Nephron progenitor cell (in vitro differentiated cells): ENCODE results near the gene CLTA.
"Not testable (repeated sequence)": the region's sequence is repeated elsewhere in the genome, so short reads cannot be mapped to it uniquely, and the experiment has no call there.

Experiments used
- DNase-seq: peaks from one replicate; pipeline ENCODE4 v3.0.0; 2021
- H3K27ac Mint-ChIP-seq: 2 replicates; pipeline ENCODE4 v1.8.0; 2021; ENCODE audit warnings: mild to moderate bottlenecking, moderate library complexity, mixed read lengths
- H3K27me3 Mint-ChIP-seq: 2 replicates; pipeline ENCODE4 v1.8.0; 2021; ENCODE audit warnings: mild to moderate bottlenecking, low read depth, mixed read lengths; ENCODE audit not compliant: poor library complexity
- H3K36me3 Mint-ChIP-seq: 2 replicates; pipeline ENCODE4 v1.8.0; 2021; ENCODE audit warnings: low read depth, mixed read lengths
- H3K4me1 Mint-ChIP-seq: 2 replicates; pipeline ENCODE4 v1.8.0; 2021; ENCODE audit warnings: mixed read lengths
- H3K4me3 Mint-ChIP-seq: 2 replicates; pipeline ENCODE4 v1.8.0; 2021; ENCODE audit warnings: mild to moderate bottlenecking, moderate library complexity, mixed read lengths
- H3K9me3 Mint-ChIP-seq: 2 replicates; pipeline ENCODE4 v1.8.0; 2021; ENCODE audit warnings: mild to moderate bottlenecking, moderate library complexity, mixed read lengths
- TF ChIP-seq, protein P1 (sequence below): fragments of 200-600 bp; sonication (generic); IDR thresholded peaks from 2 replicates; pipeline ENCODE4 v1.5.0; 2021; ENCODE audit warnings: antibody characterized with exemption

The CLTA gene

DNA sequence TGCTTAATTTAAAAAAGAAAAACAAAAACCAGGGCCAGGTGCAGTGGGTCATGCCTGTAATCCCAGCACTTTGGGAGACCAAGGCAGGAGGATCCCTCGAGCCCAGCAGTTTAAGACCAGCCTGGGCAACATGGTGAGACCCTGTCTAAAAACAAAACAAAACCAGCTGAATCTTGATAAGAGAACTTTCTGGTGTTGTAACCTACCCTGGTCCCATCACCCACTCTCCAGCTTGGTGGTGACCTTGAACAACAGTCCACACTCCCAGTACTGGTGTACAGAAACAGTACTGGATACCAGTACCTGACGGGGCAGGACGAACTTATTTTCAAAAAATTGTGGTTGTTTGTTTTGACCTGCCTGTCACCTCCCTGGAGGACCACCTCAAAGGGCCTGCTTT lies 30.9 kb downstream of the CLTA start:
- H3K4me1 Mint-ChIP-seq = no peaks in the 10 kb centered on the region
- peaks cover 92% of the 10 kb centered on the region for H3K36me3 Mint-ChIP-seq
- no peaks in the 10 kb centered on the region for H3K27me3 Mint-ChIP-seq

DNA sequence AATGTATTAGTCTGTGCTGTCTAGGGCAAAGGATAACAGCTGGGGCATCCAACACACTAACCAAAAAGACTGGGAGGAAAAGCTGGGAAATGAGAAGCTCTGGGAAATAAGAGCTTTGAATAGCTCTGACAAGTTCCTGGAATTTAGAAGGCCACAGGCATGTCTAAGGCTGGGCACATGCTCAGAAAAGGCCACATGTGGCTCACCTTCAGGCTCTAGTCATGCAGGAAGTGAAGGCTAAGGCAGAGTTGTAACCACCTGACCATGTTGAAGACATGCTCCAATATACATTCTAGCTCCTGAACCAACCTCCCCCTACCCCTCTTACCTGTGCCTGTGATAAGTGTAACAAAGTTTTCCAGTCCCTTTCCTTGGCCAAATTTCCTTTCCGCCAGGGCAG lies 31.7 kb downstream of the CLTA start:
- no peaks in the 10 kb centered on the region for H3K4me1 Mint-ChIP-seq
- H3K27me3 Mint-ChIP-seq = no peaks in the 10 kb centered on the region
- peaks cover 17% of the 10 kb centered on the region for H3K9me3 Mint-ChIP-seq
- no peak for DNase-seq
- no peak overlapping the region for H3K27ac Mint-ChIP-seq
- no peak overlapping the region for H3K4me3 Mint-ChIP-seq
- H3K36me3 Mint-ChIP-seq = peaks cover 95% of the 10 kb centered on the region
- TF ChIP-seq, protein P1, sequence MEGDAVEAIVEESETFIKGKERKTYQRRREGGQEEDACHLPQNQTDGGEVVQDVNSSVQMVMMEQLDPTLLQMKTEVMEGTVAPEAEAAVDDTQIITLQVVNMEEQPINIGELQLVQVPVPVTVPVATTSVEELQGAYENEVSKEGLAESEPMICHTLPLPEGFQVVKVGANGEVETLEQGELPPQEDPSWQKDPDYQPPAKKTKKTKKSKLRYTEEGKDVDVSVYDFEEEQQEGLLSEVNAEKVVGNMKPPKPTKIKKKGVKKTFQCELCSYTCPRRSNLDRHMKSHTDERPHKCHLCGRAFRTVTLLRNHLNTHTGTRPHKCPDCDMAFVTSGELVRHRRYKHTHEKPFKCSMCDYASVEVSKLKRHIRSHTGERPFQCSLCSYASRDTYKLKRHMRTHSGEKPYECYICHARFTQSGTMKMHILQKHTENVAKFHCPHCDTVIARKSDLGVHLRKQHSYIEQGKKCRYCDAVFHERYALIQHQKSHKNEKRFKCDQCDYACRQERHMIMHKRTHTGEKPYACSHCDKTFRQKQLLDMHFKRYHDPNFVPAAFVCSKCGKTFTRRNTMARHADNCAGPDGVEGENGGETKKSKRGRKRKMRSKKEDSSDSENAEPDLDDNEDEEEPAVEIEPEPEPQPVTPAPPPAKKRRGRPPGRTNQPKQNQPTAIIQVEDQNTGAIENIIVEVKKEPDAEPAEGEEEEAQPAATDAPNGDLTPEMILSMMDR = no peak

More for the DNA sequence above, 30.9 kb downstream of the CLTA start:
- H3K9me3 Mint-ChIP-seq = peaks cover 17% of the 10 kb centered on the region
- TF ChIP-seq, protein P1 = no peak
- no peak for DNase-seq
- H3K27ac Mint-ChIP-seq = no peak overlapping the region
- H3K4me3 Mint-ChIP-seq = no peak overlapping the region

DNA sequence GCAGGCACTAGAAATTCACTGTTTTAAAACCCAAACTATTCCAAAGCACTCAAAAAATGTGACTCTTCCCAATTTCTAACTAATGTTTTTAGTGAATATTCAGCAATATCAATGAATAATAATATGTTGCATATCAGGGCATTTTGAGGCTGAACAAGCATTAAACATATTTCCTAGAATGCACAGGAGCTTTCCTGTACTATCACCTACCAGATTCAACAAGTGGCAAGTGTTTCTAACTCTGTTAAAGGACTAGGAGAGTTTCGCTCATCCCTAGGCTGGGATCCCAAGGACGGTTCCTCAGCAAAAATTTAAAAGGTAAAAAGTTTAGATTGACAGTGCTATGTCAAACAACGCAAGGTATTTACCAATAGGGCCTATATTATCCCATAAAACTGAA lies 46.5 kb downstream of the CLTA start:
- Mint-ChIP-seq H3K9me3 (peaks cover 24% of the 10 kb centered on the region), H3K27me3 (no peaks in the 10 kb centered on the region), H3K4me1 (no peaks in the 10 kb centered on the region), H3K27ac (no peak overlapping the region), H3K36me3 (peaks cover 71% of the 10 kb centered on the region), H3K4me3 (no peak overlapping the region)
- DNase-seq = no peak
- TF ChIP-seq, protein P1 = no peak

DNA sequence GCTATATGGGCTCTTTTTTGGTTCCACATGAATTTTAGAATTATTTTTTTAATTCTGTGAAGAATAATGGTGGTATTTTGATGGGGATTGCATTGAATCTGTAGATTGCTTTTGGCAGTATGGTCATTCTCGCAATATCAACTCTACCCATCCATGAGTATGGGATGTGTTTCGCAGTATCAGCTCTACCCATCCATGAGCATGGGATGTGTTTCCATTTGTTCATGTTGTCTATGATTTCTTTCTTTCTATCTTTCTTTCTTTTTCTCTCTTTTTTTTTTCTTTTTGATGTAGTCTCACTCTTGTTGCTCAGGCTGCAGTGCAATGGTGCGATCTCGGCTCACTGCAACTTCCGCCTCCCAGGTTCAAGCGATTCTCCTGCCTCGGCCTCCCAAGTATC lies 48.5 kb downstream of the CLTA start:
- H3K4me1 Mint-ChIP-seq, H3K4me3 Mint-ChIP-seq, H3K27ac Mint-ChIP-seq, H3K27me3 Mint-ChIP-seq, DNase-seq: not testable (repeated sequence)
- H3K9me3 Mint-ChIP-seq = peaks cover 24% of the 10 kb centered on the region
- peaks cover 80% of the 10 kb centered on the region for H3K36me3 Mint-ChIP-seq

DNA sequence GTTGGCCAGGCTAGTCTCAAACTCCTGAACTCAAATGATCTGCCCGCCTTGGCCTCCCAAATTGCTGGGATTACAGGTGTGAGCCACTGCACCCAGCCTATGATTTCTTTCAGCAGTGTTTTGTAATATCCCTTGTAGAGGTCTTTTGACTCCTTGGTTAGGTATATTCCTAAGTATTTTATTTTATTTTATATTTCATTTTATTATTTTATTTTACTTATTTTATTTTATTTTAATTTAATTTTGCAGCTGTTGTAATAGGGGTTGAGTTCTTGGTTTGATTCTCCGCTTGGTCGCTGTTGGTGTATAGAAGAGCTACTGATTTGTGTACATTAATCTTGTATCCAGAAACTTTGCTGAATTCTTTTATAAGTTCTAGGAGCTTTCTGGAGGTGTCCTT lies 49.0 kb downstream of the CLTA start:
- peaks cover 79% of the 10 kb centered on the region for H3K36me3 Mint-ChIP-seq
- not testable (repeated sequence) for H3K27me3 Mint-ChIP-seq, H3K27ac Mint-ChIP-seq, H3K4me1 Mint-ChIP-seq, H3K4me3 Mint-ChIP-seq, DNase-seq
- H3K9me3 Mint-ChIP-seq = peaks cover 24% of the 10 kb centered on the region

DNA sequence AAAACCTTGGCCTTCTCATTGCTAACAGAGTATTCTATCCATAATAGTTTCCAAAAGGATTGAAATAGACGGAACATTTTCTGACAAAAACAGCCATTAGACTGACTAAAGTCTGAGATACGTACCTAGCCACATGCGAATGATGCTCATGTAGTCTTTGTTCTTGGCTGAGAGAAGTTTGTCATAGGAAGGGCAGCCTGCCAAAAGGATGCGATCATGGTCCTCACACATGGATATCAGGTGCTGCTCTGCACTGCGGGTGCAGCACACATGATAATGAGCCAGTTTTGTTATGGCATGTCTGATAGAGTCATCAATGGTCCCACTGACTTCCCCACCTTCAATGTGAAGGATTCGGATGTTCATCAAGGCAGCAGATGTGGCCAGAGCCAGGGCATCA lies 55.2 kb downstream of the CLTA start:
- Mint-ChIP-seq H3K27me3 (no peaks in the 10 kb centered on the region), H3K36me3 (peaks cover 63% of the 10 kb centered on the region), H3K27ac (peak overlapping the region; percentile 13), H3K4me3 (no peak overlapping the region), H3K9me3 (peaks cover under 1% of the 10 kb centered on the region), H3K4me1 (peaks cover 2% of the 10 kb centered on the region)
- TF ChIP-seq, protein P1 = no peak
- no peak for DNase-seq

DNA sequence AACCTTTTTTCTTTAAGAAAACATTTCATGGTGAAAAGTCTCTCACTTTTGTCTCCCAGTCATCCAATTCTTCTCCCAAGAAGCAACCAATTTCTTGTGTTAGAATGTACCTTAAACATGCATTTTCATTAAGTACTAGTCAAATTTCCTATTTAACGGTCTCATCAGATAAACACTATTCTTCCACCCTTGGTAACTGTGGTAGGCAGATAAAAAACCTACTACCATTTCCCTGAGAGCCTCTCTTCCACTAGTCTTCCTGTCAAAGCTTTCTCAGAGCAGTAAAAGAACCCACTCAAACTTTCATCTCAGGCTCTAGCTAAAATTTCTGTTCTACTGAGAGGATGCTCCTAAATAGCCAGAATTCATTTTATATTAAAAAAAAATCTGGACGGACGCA lies 56.6 kb downstream of the CLTA start:
- no peak overlapping the region for H3K27ac Mint-ChIP-seq
- DNase-seq = no peak
- peaks cover 53% of the 10 kb centered on the region for H3K36me3 Mint-ChIP-seq

DNA sequence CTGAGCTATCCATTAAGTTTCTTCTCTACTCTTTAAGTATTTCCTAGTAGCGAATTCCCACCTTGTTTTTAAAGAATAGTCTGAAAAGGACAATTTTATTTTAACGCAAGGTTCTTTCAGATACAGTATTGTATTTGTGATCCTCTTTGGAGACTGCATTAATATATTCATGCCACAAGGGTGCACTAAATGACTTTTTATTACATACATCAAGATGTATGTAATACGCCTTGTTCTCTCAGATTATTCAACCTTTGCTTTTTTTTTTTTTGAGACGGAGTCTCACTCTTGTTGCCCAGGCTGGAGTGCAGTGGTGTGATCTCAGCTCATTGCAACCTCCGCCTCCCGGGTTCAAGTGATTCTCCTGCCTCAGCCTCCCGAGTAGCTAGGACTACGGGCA lies 57.3 kb downstream of the CLTA start:
- H3K27ac Mint-ChIP-seq, H3K27me3 Mint-ChIP-seq, DNase-seq, H3K4me1 Mint-ChIP-seq, H3K4me3 Mint-ChIP-seq, H3K9me3 Mint-ChIP-seq: not testable (repeated sequence)
- peaks cover 46% of the 10 kb centered on the region for H3K36me3 Mint-ChIP-seq

More for the DNA sequence above, 56.6 kb downstream of the CLTA start:
- Mint-ChIP-seq H3K4me3 (no peak overlapping the region), H3K9me3 (no peaks in the 10 kb centered on the region), H3K27me3 (no peaks in the 10 kb centered on the region), H3K4me1 (peaks cover 6% of the 10 kb centered on the region)
- TF ChIP-seq, protein P1 = no peak
